ENCODE results near the gene ROR1.

ROR1 gene

DNA sequence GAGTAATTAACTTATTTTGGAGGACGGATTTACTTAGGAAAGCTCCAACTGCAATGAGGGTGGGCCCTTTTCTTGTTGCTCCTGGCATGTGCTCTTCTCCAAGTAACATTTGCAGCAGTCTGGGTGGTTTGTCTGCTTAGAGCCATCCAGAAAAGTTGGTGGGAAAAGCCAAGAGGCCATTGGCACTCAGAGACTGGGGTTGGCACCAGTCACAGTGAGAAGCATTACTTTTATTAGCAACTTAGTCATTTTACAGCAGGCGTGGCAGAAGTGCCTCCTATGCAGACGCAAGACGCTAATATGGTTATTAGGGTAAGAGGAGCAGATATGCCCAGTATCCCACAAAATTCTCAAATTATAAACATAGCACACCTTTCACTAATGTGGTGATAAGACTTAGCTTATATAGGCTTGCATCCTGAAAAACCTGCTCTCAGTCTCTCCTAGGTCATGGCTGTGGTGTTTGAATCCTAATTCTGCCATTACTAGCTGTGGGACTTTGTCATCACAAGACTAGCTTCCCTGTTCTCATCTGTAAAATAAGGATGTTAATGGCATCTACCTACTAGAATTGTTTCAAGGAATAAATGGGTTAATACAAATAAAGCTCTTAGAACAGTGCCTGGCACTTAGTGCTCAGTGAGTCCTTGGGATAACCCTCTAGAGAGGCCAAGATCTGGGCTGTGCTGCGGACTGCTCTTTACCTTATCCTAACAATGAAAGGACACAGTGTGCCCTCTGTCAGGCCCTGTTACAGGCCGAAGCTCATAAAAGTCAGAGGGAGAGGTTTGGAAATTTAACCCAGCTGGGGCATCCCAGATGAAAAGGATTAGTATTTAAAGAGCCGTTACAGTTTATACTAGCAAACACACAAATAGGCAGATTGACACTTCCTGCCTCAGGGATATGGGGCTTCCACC, 154.6 kb downstream of the ROR1 start:
- no peak for DNase-seq (ENCODE audit: extremely low read depth, low read depth)
- no peak for TF ChIP-seq CTCF (IDR thresholded peaks at IDR 0.05; ENCODE audit: low read depth, low read length, missing control alignments)
- no peak overlapping the region for H3K4me3 ChIP-seq (replicated peaks; ENCODE audit: low read depth, low read length)

DNA sequence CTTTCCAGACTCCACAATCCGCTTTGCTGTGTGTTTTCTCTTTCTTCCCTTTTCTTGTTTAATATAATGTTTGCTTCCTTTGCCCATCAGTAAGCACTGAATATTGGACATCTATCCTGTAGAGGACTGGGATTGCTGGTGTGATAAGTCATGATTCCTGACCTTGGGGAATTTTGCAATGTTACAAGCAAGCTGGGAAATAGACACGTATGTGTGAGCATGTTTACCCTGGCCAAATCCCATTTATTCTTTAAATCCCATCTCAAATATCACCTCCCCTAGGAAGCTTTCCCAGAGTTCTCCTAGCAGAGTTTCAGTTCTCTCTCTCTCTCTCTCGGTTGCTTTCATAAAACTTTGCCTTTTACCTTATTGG, 155.3 kb downstream of the ROR1 start:
- H3K4me3 ChIP-seq (replicated peaks; ENCODE audit: low read depth, low read length): no peak overlapping the region
- TF ChIP-seq CTCF (IDR thresholded peaks at IDR 0.05; ENCODE audit: low read depth, low read length, missing control alignments): no peak
- DNase-seq (ENCODE audit: extremely low read depth, low read depth): no peak

GRCh38 chr1:63931468-63931867, 157.7 kb downstream of the ROR1 start:
- no peak for DNase-seq (ENCODE audit: extremely low read depth, low read depth)
- TF ChIP-seq CTCF (IDR thresholded peaks at IDR 0.05; ENCODE audit: low read depth, low read length, missing control alignments): no peak

DNA sequence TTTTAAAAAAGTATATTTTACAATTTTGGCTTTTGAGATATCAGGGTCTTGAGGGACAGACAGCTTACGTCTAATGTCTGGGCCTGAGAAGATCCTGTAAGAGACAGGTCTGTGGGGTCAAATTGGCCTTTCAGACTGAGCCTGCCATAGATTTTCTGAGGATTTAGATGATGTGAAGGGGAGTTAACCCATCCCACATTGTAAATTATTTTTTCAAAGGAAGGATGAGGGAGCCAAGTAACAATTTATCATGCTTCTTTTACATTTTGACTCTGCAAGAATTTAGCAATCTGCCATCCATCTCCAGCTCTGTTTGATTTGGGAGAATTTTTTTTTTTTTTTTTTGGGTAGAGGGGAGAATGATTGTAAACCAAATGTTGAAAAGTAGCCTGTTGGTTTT, 160.9 kb downstream of the ROR1 start:
- no peak overlapping the region for H3K4me3 ChIP-seq (replicated peaks; ENCODE audit: low read depth, low read length)
- TF ChIP-seq CTCF (IDR thresholded peaks at IDR 0.05; ENCODE audit: low read depth, low read length, missing control alignments): no peak
- DNase-seq (ENCODE audit: extremely low read depth, low read depth): no peak

More at GRCh38 chr1:63931468-63931867, 157.7 kb downstream of the ROR1 start:
- H3K4me3 ChIP-seq (replicated peaks; ENCODE audit: low read depth, low read length): no peak overlapping the region

- TF ChIP-seq CTCF (IDR thresholded peaks at IDR 0.05; ENCODE audit: low read depth, low read length, missing control alignments): peak; percentile 29
- H3K4me3 ChIP-seq (replicated peaks; ENCODE audit: low read depth, low read length): no peak overlapping the region
- DNase-seq (ENCODE audit: extremely low read depth, low read depth): no peak
These were observed 161.3 kb downstream of the ROR1 start for GRCh38 chr1:63935143-63935542.

DNA sequence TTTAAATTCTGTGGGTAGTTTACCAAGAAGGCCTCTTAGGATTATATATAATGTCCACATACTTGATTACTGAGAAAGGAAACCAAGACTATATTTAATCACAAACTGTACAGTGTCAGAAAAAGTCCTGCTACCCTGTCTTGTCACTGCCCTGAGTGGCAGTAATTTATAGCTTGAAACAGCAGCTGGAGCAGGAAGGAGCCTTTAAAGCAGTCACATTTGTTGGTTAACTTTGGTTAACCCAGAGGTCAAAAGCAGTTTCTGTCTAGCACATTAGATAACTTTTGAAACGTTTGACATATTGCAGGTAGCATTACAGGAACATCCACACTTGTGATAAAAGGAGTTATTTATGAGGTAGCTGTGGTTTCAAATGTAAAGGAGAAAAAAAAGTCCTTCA, 161.7 kb downstream of the ROR1 start:
- no peak overlapping the region for H3K4me3 ChIP-seq (replicated peaks; ENCODE audit: low read depth, low read length)
- no peak for TF ChIP-seq CTCF (IDR thresholded peaks at IDR 0.05; ENCODE audit: low read depth, low read length, missing control alignments)
- no peak for DNase-seq (ENCODE audit: extremely low read depth, low read depth)
